Brain microvascular endothelial cell (primary cell): ENCODE data around the gene CYP46A1.

Experiments used
- DNase-seq: peaks from one replicate; pipeline ENCODE4 v3.0.0-alpha.2; 2020
- H3K27ac ChIP-seq: fragments of 250-450 bp; sonication (Bioruptor Pico); 2 replicates; pipeline ENCODE4 v1.5.1; 2020; ENCODE audit warnings: mild to moderate bottlenecking, moderate library complexity
- H3K27me3 ChIP-seq: fragments of 250-450 bp; sonication (Bioruptor Pico); replicated peaks from 2 replicates; pipeline ENCODE4 v1.5.1; 2020; ENCODE audit warnings: mild to moderate bottlenecking
- H3K36me3 ChIP-seq: fragments of 250-450 bp; sonication (Bioruptor Pico); replicated peaks from 2 replicates; pipeline ENCODE4 v1.5.1; 2020; ENCODE audit warnings: mild to moderate bottlenecking
- H3K4me3 ChIP-seq: 2 replicates; pipeline ENCODE4 v1.5.1; 2011; ENCODE audit warnings: low read depth, mild to moderate bottlenecking, control low read depth, low read length, moderate library complexity
- in situ Hi-C: cut with HindIII; loops from 2 replicates; pipeline ENCODE4 v1.10.0; 2017; ENCODE audit warnings: low sequenced_read_pairs, low pct_ligation_motif_present
- TF ChIP-seq, protein P1 (sequence below): IDR thresholded peaks from 2 replicates; pipeline ENCODE4 v1.5.1; 2011; ENCODE audit warnings: low read depth, mild to moderate bottlenecking, moderate library complexity, low read length, control low read depth, inconsistent platforms; ENCODE audit errors: missing control alignments

Gene CYP46A1

GRCh38 chr14:99701260-99701659 is 17.2 kb downstream of the CYP46A1 start:
- H3K4me3 ChIP-seq = no peak overlapping the region
- H3K27me3 ChIP-seq = no peaks in the 10 kb centered on the region
- TF ChIP-seq, protein P1, sequence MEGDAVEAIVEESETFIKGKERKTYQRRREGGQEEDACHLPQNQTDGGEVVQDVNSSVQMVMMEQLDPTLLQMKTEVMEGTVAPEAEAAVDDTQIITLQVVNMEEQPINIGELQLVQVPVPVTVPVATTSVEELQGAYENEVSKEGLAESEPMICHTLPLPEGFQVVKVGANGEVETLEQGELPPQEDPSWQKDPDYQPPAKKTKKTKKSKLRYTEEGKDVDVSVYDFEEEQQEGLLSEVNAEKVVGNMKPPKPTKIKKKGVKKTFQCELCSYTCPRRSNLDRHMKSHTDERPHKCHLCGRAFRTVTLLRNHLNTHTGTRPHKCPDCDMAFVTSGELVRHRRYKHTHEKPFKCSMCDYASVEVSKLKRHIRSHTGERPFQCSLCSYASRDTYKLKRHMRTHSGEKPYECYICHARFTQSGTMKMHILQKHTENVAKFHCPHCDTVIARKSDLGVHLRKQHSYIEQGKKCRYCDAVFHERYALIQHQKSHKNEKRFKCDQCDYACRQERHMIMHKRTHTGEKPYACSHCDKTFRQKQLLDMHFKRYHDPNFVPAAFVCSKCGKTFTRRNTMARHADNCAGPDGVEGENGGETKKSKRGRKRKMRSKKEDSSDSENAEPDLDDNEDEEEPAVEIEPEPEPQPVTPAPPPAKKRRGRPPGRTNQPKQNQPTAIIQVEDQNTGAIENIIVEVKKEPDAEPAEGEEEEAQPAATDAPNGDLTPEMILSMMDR = no peak
- in situ Hi-C loops = loop anchor here (25.0 kb wide), 1 partner anchor 186 kb away; no protein-coding TSS in a partner anchor
- H3K36me3 ChIP-seq = no peaks in the 10 kb centered on the region
- H3K27ac ChIP-seq = no peak overlapping the region
- no peak for DNase-seq

DNA sequence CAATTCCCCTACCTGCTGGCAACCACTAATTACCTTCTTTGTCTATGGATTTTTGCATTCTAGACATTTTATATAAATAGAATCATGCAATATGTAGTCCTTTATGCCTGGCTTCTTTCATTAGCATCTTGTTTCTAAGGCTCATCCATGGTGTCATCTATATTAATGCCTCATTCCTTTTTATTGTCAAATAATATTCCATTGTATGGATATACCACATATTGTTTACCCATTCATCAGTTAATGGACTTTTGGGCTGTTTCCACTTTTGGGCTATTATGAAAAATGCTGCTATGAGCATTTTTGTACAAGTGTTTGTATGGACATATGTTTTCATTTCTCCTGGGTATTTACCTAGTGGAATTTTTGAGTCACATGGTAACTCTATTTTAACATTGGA is 18.0 kb downstream of the CYP46A1 start:
- no peak overlapping the region for H3K27ac ChIP-seq
- DNase-seq = no peak
- H3K4me3 ChIP-seq = no peak overlapping the region
- no peaks in the 10 kb centered on the region for H3K27me3 ChIP-seq
- TF ChIP-seq, protein P1 = no peak
- no peaks in the 10 kb centered on the region for H3K36me3 ChIP-seq
- in situ Hi-C loops = loop anchor here (25.0 kb wide), 1 partner anchor 185 kb away; no protein-coding TSS in a partner anchor

DNA sequence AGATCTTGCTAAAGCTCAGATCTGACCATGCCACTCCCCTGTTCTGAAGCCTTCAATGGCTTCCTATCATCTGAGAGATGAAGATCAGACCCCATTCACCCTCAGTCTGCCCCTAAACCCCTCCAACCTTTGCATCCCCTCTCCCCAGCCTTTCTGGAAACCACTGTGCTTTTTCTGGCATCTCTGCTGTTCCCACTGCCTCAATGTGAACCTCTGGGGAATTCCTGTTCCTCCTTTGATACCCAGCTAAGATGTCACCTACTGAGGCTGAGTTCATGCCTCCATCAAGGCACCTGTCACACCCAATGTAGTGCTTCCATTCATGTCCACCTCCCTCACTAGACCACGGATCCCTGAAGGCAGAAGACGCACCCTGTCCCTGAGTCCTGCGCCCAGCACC is 19.3 kb downstream of the CYP46A1 start:
- DNase-seq = no peak
- in situ Hi-C loops = loop anchor here (25.0 kb wide), 1 partner anchor 184 kb away; no protein-coding TSS in a partner anchor
- Histone ChIP-seq H3K27ac (no peak overlapping the region), H3K27me3 (no peaks in the 10 kb centered on the region), H3K36me3 (no peaks in the 10 kb centered on the region), H3K4me3 (no peak overlapping the region)
- TF ChIP-seq, protein P1 = no peak

- H3K27ac ChIP-seq = no peak overlapping the region
- no peak overlapping the region for H3K4me3 ChIP-seq
- TF ChIP-seq, protein P1 = no peak
- no peaks in the 10 kb centered on the region for H3K36me3 ChIP-seq
- no peak for DNase-seq
- in situ Hi-C loops = loop anchor here (25.0 kb wide), 1 partner anchor 183 kb away; no protein-coding TSS in a partner anchor
- H3K27me3 ChIP-seq = no peaks in the 10 kb centered on the region
Observed at GRCh38 chr14:99704037-99704436, 19.9 kb downstream of the CYP46A1 start.

- DNase-seq = no peak
- TF ChIP-seq, protein P1 = no peak
- in situ Hi-C loops = loop anchor here (25.0 kb wide), 1 partner anchor 181 kb away; no protein-coding TSS in a partner anchor
- H3K36me3 ChIP-seq = no peaks in the 10 kb centered on the region
- H3K27ac ChIP-seq = no peak overlapping the region
- H3K27me3 ChIP-seq = peaks cover 2% of the 10 kb centered on the region
- H3K4me3 ChIP-seq = no peak overlapping the region
Observed at GRCh38 chr14:99706107-99706900, 22.2 kb downstream of the CYP46A1 start.

GRCh38 chr14:99707420-99707819 is 23.3 kb downstream of the CYP46A1 start:
- TF ChIP-seq, protein P1 = no peak
- no peaks in the 10 kb centered on the region for H3K36me3 ChIP-seq
- in situ Hi-C loops = loop anchor here (25.0 kb wide), 1 partner anchor 180 kb away; no protein-coding TSS in a partner anchor

More at GRCh38 chr14:99707420-99707819, 23.3 kb downstream of the CYP46A1 start:
- DNase-seq = no peak
- no peak overlapping the region for H3K27ac ChIP-seq
- H3K27me3 ChIP-seq = peaks cover 2% of the 10 kb centered on the region
- no peak overlapping the region for H3K4me3 ChIP-seq
